ENCODE measurements around the gene MRPL32.

MRPL32 gene

DNA sequence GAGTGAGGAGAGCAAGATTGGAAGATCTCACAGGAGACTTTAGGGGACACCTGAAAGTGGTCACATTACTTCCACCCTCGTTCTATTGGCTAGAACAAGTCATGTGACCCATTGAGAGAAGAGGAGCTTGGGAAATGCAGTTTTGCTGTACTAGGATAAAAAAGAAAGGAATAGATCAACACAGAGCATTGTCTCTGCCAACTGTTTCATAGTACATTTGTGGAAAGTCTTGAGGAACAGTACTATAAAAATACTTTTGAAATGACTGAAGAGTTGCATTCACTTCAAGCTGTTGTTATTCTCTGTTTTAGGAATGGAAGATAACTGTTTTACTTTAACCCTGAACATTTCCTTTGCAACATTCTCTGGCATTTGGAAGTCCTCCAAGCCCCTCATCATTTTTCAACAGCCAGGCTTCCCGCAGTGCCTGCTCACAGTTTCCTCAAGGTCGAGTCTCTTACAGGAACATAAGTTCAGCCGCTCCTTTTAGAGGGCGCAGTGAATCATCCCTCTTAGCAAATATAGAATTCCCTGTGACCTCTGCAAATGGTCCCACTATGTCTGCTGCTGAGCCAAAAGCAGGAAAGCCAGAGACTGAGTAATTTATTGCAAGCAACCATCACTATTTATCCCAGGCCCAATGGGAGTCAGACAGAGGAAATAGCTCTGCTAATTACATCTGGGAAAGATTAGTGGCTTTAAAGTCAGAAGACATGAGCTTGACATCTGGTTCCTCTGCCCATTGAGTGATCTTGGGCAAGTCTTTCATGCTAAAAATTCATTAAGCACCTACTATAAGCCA, 40.7 kb downstream of the MRPL32 start:
- no peak for DNase-seq

DNA sequence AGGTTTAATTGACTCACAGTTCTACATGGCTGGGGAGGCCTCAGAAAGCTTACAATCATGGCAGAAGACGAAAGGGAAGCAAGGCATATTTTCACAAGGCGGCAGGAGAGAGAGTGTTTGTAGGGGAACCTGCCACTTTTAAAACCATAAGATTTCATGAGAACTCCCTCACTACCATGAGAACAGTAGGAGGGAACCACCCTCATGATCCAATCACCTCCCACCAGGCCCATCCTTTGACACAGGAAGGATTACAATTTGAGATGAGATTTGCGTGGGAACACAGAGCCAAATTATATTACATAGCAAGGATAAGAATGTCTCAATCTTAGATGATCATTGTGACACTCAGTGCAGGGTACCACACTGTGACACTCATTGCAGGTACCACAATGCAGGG, 44.2 kb downstream of the MRPL32 start:
- no peak for DNase-seq

DNA sequence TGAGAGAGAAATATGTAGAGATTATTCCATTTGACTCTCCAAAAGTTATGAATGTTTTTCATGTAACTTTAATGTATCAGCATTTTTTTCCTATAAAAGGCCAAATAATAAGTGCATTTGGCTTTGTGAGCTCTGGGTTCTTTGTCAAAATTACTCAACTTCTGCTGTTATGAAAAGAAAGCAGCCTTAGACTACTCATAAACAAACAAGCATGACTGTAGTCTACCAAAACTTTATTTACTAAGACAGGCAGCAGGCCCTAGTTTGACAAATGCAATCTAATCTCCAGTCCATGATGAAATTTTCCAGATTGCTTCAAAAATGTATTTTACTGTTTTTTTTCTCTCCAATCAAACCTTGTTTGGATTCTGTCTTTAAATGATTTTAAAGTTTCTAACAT, 46.3 kb downstream of the MRPL32 start:
- DNase-seq, result no peak

DNA sequence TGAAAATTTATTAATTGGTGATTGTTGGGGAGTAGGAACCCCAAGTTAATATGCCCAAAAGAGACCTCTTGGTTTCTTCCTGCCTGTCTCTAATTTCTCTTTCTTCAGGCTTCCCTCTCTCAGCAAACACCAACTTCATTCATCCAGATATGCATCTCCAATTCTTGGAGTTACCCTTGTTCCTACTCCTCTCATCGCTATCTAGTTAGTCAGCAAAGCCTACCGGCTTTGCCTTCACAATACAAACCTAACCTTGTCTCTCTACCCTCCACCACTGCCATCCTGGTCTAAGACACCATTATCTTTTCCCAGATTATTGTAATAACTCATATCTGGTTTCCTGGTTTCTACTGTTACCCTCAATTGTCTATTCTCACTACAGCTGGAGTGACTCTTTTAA, 47.9 kb downstream of the MRPL32 start:
- DNase-seq, result no peak

DNA sequence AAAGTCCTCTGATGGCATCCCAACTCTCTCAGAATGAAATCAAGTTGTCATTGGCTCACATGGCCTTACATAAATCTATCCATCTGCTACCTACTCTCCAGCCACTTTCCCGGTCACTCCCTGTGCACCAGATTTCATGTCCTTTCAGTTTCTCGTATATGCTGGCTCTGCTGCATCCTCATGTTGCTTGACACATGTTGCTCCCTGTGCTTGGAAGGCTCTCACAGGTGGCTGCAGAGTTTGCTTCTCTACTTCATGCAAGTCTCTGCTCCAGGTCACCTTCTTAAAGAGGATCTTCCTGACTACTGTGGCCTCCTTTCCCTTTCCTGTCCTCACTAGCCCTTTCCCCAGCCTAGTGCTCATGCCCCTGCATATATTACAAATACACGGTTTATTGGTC, 48.3 kb downstream of the MRPL32 start:
- DNase-seq, result no peak

DNA sequence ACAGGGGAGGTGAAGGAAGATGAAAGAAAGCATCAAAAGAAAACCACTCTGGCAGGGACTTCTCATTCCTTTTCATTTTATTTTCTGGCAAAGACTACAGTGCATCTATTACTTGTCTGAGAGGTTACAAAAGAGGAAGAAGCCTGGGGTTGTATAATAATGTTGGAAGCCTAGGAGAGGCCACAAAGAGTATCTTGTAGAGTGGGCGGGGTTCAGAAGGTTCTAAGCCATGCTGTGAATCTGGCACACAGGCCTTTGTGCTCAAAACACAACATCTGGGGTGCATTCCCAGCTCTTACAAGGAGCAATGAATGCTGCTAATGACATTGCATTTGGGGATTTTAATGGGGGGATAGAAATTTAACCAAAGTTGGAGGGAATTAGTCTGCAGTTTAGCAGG, 49.4 kb downstream of the MRPL32 start:
- no peak for DNase-seq

DNA sequence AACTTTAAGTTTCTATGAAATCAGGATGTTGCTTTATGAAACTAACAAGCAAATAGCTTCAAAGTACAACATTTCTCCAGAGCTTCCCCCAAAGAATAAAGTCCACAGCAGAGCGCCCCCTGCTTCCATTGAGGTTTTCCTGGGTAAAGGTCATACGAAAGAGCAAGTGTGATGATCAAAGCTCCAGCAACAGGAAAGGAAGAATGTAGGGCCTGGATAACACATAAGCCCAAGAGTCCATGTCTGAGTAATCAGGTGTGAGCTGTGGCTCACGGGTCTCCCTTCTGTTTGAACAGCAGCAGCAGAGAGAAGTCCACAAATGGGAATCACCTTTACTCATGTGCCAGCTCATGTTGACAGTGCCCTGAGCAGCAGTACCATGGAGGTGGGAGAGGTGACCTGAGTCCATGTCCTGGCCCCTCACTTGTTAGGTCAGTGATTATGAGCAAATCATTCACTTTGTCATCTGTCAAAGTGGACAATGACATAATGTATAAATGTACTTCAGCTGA, 50.5 kb downstream of the MRPL32 start:
- no peak for DNase-seq

DNA sequence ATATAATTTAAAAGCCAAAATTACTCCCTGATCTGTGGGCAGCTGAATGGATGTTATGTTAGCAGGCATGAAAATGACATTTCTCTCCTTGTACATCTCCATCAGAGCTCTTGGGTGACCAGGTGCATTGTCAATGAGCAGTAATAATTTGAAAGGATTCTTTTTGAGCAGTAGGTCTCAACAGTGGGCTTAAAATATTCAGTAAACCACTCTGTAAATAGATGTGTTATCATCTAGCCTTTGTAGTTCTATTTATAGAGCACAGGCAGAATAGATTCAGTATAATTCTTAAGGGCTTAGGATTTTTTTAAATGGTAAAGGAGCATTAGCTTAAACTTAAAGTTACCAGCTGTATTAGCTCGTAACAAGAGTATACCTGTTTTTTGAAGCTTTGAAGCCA, 52.0 kb downstream of the MRPL32 start:
- no peak for DNase-seq

DNA sequence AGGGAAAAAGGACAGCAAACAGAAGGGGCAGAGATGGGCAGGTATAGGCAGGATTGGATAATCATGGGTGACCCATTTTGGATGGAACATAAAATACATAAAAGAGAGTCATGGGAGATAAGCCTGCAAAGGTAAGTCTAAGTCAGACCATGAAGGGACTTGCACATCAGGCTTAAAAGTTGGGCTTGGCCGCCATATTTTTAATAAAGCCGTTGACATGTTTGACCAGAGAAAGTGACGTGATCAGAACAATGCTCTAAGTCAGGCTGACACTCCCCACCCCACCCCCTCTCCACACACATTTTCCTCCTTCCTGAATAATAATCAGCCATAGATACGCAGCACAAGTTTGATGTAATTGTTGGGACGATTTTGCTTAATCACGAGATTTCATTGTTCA, 54.0 kb downstream of the MRPL32 start:
- no peak for DNase-seq

DNA sequence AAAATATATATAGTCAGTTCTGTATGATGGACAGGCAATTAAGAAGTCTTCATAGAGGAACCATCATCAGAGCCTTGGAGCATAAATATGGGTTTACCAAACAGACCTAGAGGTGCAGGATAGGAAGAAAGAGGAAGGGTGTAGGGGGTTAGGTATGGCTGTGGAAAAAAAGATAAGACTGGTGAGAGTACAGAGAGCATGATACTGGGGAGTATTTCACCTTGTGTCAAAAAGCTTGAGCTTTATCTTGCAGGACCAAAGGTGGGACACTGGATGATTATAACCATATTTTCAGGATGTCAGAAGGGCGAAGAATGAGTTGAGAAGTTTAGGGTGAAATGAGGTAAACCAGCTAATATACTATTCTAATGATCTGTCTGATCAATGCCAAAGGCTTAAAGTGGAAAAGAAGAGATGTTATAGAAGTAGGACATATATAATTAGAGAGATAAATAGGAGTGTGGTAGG, 54.6 kb downstream of the MRPL32 start:
- no peak for DNase-seq

All from NCI-H2081 treated with DMSO at 0.1 percent for 48 hours (cell line).